A549 treated with CpdA at 1 μM for 4 hours (cell line): ENCODE measurements around the gene BECN2. TPM values are rescaled to one million over a fixed set of nuclear protein-coding genes. Genes with fewer than 3 reads are reported as not detected.

Experiments
- total RNA-seq: library from RNA; stranded (reverse); fragments of 200-300 nt; extraction: Qiagen RNA extraction; gene quantifications from 5 replicates; pipeline ENCODE4 v1.2.3, GENCODE V29; 2022; ENCODE audit warnings: low read depth

BECN2 gene, protein sequence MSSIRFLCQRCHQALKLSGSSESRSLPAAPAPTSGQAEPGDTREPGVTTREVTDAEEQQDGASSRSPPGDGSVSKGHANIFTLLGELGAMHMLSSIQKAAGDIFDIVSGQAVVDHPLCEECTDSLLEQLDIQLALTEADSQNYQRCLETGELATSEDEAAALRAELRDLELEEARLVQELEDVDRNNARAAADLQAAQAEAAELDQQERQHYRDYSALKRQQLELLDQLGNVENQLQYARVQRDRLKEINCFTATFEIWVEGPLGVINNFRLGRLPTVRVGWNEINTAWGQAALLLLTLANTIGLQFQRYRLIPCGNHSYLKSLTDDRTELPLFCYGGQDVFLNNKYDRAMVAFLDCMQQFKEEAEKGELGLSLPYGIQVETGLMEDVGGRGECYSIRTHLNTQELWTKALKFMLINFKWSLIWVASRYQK
- not detected in 5 replicates for total RNA-seq

GRCh38 chr1:241957692-241958494 lies at the start of gene BECN2:
Gene BECN2, plus strand, starts transcription at chr1:241957767. Its CDS starts 0 bp downstream, at chr1:241957767.

DNA sequence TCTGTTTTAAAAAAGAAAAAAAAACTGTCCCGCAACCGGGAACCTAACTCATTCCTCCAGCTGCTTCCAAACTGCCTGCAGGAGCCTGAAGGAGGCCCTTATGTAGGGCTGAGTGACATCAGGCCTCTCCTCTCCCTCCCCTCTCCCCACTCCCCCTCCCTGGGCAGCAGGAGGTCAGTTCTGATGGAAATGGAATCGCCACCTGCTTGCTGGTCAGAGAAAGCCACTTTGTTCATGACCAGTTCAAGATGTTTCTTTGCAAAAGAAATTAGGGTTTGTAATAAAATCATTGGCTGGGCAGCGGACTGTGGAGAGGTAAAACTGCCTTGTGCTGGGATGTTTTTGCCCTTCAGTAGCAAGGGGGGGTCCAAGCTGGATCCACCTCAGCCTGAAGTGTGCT lies 41.5 kb downstream of the BECN2 start, which contains the start of gene MAP1LC3C:
TSS of gene MAP1LC3C (minus strand) at position 73 of the 400 bp plus-strand sequence. CDS start 90 bp downstream, outside the sequence.

Other genes starting within 250 kb of the BECN2 start
- gene EXO1, start 109.6 kb upstream of the BECN2 start, total RNA-seq = 21.8 to 35.1 TPM (median 24.8 TPM) in 5 replicates
- 0.15 to 0.44 TPM (median 0.20 TPM) in 3 of 5 replicates, not detected in the others for gene MAP1LC3C, start 41.3 kb downstream of the BECN2 start, total RNA-seq